HEK293 (cell line): ENCODE data around the gene TNFRSF6B.

ENCODE experiments used
- BCL11A ChIP-seq: fragments of 450-650 bp; formaldehyde crosslinking; IDR thresholded peaks from 2 replicates; pipeline ENCODE4 v1.5.1; 2016; ENCODE audit warnings: low read depth, missing biosample characterization, missing genetic modification characterization
- BCL11B ChIP-seq: fragments of 450-650 bp; formaldehyde crosslinking; IDR thresholded peaks from 2 replicates; pipeline ENCODE4 v1.5.1; 2016; ENCODE audit warnings: low read depth, missing biosample characterization, missing genetic modification characterization
- GLIS1 ChIP-seq: fragments of 450-650 bp; formaldehyde crosslinking; IDR thresholded peaks from 2 replicates; pipeline ENCODE4 v1.5.1; 2016; ENCODE audit warnings: missing biosample characterization, missing genetic modification characterization
- KLF16 ChIP-seq: fragments of 450-650 bp; formaldehyde crosslinking; IDR thresholded peaks from 2 replicates; pipeline ENCODE4 v1.5.1; 2017; ENCODE audit warnings: missing biosample characterization, missing genetic modification characterization
- PRDM4 ChIP-seq: fragments of 450-650 bp; formaldehyde crosslinking; IDR thresholded peaks from 2 replicates; pipeline ENCODE4 v1.5.1; 2017; ENCODE audit warnings: missing biosample characterization, missing genetic modification characterization
- SP2 ChIP-seq: fragments of 450-650 bp; formaldehyde crosslinking; IDR thresholded peaks from 2 replicates; pipeline ENCODE4 v1.5.1; 2016; ENCODE audit warnings: missing biosample characterization, missing genetic modification characterization
- ZBTB17 ChIP-seq: fragments of 450-650 bp; formaldehyde crosslinking; IDR thresholded peaks from 2 replicates; pipeline ENCODE4 v1.5.1; 2016; ENCODE audit warnings: missing biosample characterization, missing genetic modification characterization
- ZBTB20 ChIP-seq: fragments of 450-650 bp; formaldehyde crosslinking; IDR thresholded peaks from 2 replicates; pipeline ENCODE4 v1.5.1; 2016; ENCODE audit warnings: missing biosample characterization, missing genetic modification characterization
- ZBTB48 ChIP-seq: fragments of 450-650 bp; formaldehyde crosslinking; IDR thresholded peaks from 2 replicates; pipeline ENCODE4 v1.5.1; 2016; ENCODE audit warnings: missing biosample characterization, missing genetic modification characterization
- ZNF169 ChIP-seq: fragments of 450-650 bp; formaldehyde crosslinking; IDR thresholded peaks from 2 replicates; pipeline ENCODE4 v1.5.1; 2016; ENCODE audit warnings: missing biosample characterization, missing genetic modification characterization
- ZNF184 ChIP-seq: fragments of 450-650 bp; IDR thresholded peaks from 2 replicates; pipeline ENCODE4 v1.5.1; 2018; ENCODE audit warnings: missing biosample characterization, mild to moderate bottlenecking, missing genetic modification characterization
- ZNF335 ChIP-seq: fragments of 450-650 bp; formaldehyde crosslinking; conservative IDR thresholded peaks from 2 replicates; pipeline ENCODE4 v1.5.1; 2016; ENCODE audit warnings: missing biosample characterization, missing genetic modification characterization
- ZNF394 ChIP-seq: fragments of 450-650 bp; formaldehyde crosslinking; IDR thresholded peaks from 2 replicates; pipeline ENCODE4 v1.5.1; 2016; ENCODE audit warnings: missing biosample characterization, missing genetic modification characterization, mild to moderate bottlenecking, moderate library complexity, borderline replicate concordance
- ZNF423 ChIP-seq: fragments of 450-650 bp; formaldehyde crosslinking; IDR thresholded peaks from 2 replicates; pipeline ENCODE4 v1.5.1; 2016; ENCODE audit warnings: missing biosample characterization, missing genetic modification characterization
- ZNF521 ChIP-seq: fragments of 450-650 bp; formaldehyde crosslinking; IDR thresholded peaks from 2 replicates; pipeline ENCODE4 v1.5.1; 2017; ENCODE audit warnings: missing biosample characterization, mild to moderate bottlenecking, missing genetic modification characterization
- ZNF549 ChIP-seq: fragments of 450-650 bp; IDR thresholded peaks from 2 replicates; pipeline ENCODE4 v1.5.1; 2018; ENCODE audit warnings: missing biosample characterization, missing genetic modification characterization, mild to moderate bottlenecking, inconsistent platforms, moderate library complexity
- ZNF645 ChIP-seq: fragments of 450-650 bp; formaldehyde crosslinking; IDR thresholded peaks from 2 replicates; pipeline ENCODE4; 2016; ENCODE audit warnings: missing biosample characterization, missing genetic modification characterization
- ZNF670 ChIP-seq: fragments of 450-650 bp; formaldehyde crosslinking; IDR thresholded peaks from 2 replicates; pipeline ENCODE4 v1.5.1; 2016; ENCODE audit warnings: missing biosample characterization, missing genetic modification characterization, low read depth
- ZNF701 ChIP-seq: fragments of 450-650 bp; formaldehyde crosslinking; IDR thresholded peaks from 2 replicates; pipeline ENCODE4 v1.5.1; 2016; ENCODE audit warnings: missing biosample characterization, missing genetic modification characterization
- ZNF76 ChIP-seq: fragments of 450-650 bp; formaldehyde crosslinking; IDR thresholded peaks from 2 replicates; pipeline ENCODE4; 2016; ENCODE audit warnings: low read depth, missing biosample characterization, missing genetic modification characterization, borderline replicate concordance
- ZNF830 ChIP-seq: fragments of 450-650 bp; IDR thresholded peaks from 2 replicates; pipeline ENCODE4 v1.5.0; 2018; ENCODE audit warnings: missing biosample characterization, missing genetic modification characterization, low read depth, mild to moderate bottlenecking, moderate library complexity
- ZNF837 ChIP-seq: fragments of 450-650 bp; formaldehyde crosslinking; IDR thresholded peaks from 2 replicates; pipeline ENCODE4 v1.5.1; 2016; ENCODE audit warnings: missing biosample characterization, missing genetic modification characterization
- ZSCAN16 ChIP-seq: fragments of 450-650 bp; formaldehyde crosslinking; IDR thresholded peaks from 2 replicates; pipeline ENCODE4 v1.5.1; 2016; ENCODE audit warnings: missing biosample characterization, missing genetic modification characterization
- ZXDB ChIP-seq: fragments of 450-650 bp; formaldehyde crosslinking; IDR thresholded peaks from 2 replicates; pipeline ENCODE4 v1.5.1; 2016; ENCODE audit warnings: missing biosample characterization, missing genetic modification characterization
- TF ChIP-seq, protein P1 (sequence below): fragments of 450-650 bp; formaldehyde crosslinking; IDR thresholded peaks from 2 replicates; pipeline ENCODE4 v1.5.1; 2017; ENCODE audit warnings: missing biosample characterization, missing genetic modification characterization
- TF ChIP-seq, protein P2 (sequence below): fragments of 450-650 bp; formaldehyde crosslinking; IDR thresholded peaks from 2 replicates; pipeline ENCODE4 v1.5.1; 2016; ENCODE audit warnings: missing biosample characterization, missing genetic modification characterization
- TF ChIP-seq, protein P3 (sequence below): fragments of 450-650 bp; formaldehyde crosslinking; IDR thresholded peaks from 2 replicates; pipeline ENCODE4 v1.5.1; 2016; ENCODE audit warnings: missing biosample characterization, missing genetic modification characterization
- TF ChIP-seq, protein P4 (sequence below): fragments of 450-650 bp; formaldehyde crosslinking; IDR thresholded peaks from 2 replicates; pipeline ENCODE4 v1.5.1; 2016; ENCODE audit warnings: missing biosample characterization, missing genetic modification characterization, borderline replicate concordance

The TNFRSF6B gene

DNA sequence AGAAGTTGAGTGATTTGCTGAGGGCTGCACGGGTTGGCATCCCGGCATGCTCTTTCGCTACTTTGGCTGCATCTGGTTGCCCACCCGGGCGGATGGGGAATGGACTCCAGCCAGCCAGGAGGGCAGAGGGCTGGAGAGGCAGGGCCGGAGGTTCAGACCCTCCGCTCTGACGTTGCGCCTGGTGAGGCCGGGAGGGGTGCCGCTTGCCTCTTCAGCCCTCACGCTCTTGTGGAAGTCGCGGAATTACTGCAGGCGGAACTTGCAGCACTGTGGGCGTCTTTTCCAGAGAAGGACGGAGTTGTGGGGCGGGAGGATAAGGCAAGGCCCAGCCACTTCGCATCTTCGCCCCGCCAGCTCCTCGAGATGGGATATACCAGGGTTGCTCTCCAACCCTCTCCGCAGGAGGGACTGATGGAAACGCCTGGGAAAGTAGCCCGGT, 37.7 kb upstream of the TNFRSF6B start (continued):
- no peak for TF ChIP-seq PRDM4 (tag by site-specific recombination)
- no peak for TF ChIP-seq ZNF169
- peak; percentile 6; the same call in 1 of the 2 replicates for TF ChIP-seq ZBTB48 (tag by site-specific recombination)
- TF ChIP-seq ZNF335 = no peak
- TF ChIP-seq, protein P1, sequence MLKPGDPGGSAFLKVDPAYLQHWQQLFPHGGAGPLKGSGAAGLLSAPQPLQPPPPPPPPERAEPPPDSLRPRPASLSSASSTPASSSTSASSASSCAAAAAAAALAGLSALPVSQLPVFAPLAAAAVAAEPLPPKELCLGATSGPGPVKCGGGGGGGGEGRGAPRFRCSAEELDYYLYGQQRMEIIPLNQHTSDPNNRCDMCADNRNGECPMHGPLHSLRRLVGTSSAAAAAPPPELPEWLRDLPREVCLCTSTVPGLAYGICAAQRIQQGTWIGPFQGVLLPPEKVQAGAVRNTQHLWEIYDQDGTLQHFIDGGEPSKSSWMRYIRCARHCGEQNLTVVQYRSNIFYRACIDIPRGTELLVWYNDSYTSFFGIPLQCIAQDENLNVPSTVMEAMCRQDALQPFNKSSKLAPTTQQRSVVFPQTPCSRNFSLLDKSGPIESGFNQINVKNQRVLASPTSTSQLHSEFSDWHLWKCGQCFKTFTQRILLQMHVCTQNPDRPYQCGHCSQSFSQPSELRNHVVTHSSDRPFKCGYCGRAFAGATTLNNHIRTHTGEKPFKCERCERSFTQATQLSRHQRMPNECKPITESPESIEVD (tag by site-specific recombination) = no peak
- TF ChIP-seq GLIS1 (tag by site-specific recombination) = 0 out of 2 replicates have a peak, but pooled peaks have one; percentile 5
- no peak for TF ChIP-seq ZNF423 (tag by site-specific recombination)
- TF ChIP-seq ZNF184 (tag by site-specific recombination) = no peak
- TF ChIP-seq, protein P2, sequence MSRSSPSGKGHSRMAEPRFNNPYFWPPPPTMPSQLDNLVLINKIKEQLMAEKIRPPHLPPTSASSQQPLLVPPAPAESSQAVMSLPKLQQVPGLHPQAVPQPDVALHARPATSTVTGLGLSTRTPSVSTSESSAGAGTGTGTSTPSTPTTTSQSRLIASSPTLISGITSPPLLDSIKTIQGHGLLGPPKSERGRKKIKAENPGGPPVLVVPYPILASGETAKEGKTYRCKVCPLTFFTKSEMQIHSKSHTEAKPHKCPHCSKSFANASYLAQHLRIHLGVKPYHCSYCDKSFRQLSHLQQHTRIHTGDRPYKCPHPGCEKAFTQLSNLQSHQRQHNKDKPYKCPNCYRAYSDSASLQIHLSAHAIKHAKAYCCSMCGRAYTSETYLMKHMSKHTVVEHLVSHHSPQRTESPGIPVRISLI (tag by site-specific recombination) = no peak
- no peak for TF ChIP-seq ZNF830
- TF ChIP-seq ZBTB17 (tag by site-specific recombination) = no peak
- TF ChIP-seq SP2 (tag by site-specific recombination) = peak; percentile 92
- TF ChIP-seq ZNF521 (tag by site-specific recombination) = no peak
- TF ChIP-seq ZNF670 (tag by site-specific recombination) = no peak
- TF ChIP-seq ZBTB20 (tag by site-specific recombination) = peak; percentile 87
- TF ChIP-seq, protein P3, sequence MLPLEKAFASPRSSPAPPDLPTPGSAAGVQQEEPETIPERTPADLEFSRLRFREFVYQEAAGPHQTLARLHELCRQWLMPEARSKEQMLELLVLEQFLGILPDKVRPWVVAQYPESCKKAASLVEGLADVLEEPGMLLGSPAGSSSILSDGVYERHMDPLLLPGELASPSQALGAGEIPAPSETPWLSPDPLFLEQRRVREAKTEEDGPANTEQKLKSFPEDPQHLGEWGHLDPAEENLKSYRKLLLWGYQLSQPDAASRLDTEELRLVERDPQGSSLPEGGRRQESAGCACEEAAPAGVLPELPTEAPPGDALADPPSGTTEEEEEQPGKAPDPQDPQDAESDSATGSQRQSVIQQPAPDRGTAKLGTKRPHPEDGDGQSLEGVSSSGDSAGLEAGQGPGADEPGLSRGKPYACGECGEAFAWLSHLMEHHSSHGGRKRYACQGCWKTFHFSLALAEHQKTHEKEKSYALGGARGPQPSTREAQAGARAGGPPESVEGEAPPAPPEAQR = no peak
- TF ChIP-seq, protein P4, sequence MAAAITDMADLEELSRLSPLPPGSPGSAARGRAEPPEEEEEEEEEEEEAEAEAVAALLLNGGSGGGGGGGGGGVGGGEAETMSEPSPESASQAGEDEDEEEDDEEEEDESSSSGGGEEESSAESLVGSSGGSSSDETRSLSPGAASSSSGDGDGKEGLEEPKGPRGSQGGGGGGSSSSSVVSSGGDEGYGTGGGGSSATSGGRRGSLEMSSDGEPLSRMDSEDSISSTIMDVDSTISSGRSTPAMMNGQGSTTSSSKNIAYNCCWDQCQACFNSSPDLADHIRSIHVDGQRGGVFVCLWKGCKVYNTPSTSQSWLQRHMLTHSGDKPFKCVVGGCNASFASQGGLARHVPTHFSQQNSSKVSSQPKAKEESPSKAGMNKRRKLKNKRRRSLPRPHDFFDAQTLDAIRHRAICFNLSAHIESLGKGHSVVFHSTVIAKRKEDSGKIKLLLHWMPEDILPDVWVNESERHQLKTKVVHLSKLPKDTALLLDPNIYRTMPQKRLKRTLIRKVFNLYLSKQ (tag by site-specific recombination) = no peak
- TF ChIP-seq ZXDB (tag by site-specific recombination) = no peak
- TF ChIP-seq ZNF394 (tag by site-specific recombination) = no peak
- no peak for TF ChIP-seq ZNF701 (tag by site-specific recombination)
- TF ChIP-seq ZNF837 = 0 out of 2 replicates have a peak, but pooled peaks have one; percentile 33
- no peak for TF ChIP-seq ZNF549 (tag by site-specific recombination)
- no peak for TF ChIP-seq ZNF645 (tag by site-specific recombination)
- TF ChIP-seq BCL11A (tag by site-specific recombination) = no peak
- TF ChIP-seq ZNF76 = peak; percentile 83
- TF ChIP-seq ZSCAN16 = no peak
- TF ChIP-seq BCL11B (tag by site-specific recombination) = no peak
- TF ChIP-seq KLF16 (tag by site-specific recombination) = no peak; the same call in 1 of the 2 replicates
